Duodenal mucosa (tissue), 2 donors: ENCODE results near the gene SLC37A1.

ENCODE experiments used
- H3K27ac ChIP-seq: one replicate; pipeline ENCODE4 v1.7.0; 2013; ENCODE audit warnings: low read depth, low read length
- H3K27me3 ChIP-seq, 2 donors: one replicate each; pipeline ENCODE4 v1.7.0; 2013; ENCODE audit warnings: low read length in 2 of 2, control low read depth in 1 of 2; ENCODE audit not compliant: insufficient read depth in 2 of 2, control insufficient read depth in 1 of 2
- H3K36me3 ChIP-seq, 2 donors: one replicate each; pipeline ENCODE4 v1.7.0; 2013; ENCODE audit warnings: low read length in 2 of 2, control low read depth in 1 of 2; ENCODE audit not compliant: insufficient read depth in 2 of 2, control insufficient read depth in 1 of 2
- H3K4me1 ChIP-seq, 2 donors: one replicate each; pipeline ENCODE4 v1.7.0; 2013; ENCODE audit warnings: low read length in 2 of 2, control low read depth in 1 of 2; ENCODE audit not compliant: insufficient read depth in 2 of 2, control insufficient read depth in 1 of 2
- H3K4me3 ChIP-seq, 2 donors: one replicate each; pipeline ENCODE4 v1.7.0; 2013; ENCODE audit warnings: low read length in 2 of 2, low read depth in 1 of 2
- H3K9ac ChIP-seq, 2 donors: one replicate each; pipeline ENCODE4 v1.7.0; 2013; ENCODE audit warnings: low read length in 2 of 2, low read depth in 1 of 2
- H3K9me3 ChIP-seq, 2 donors: one replicate each; pipeline ENCODE4 v1.7.0; 2013; ENCODE audit warnings: low read length in 2 of 2, control low read depth in 1 of 2; ENCODE audit not compliant: control insufficient read depth in 1 of 2

SLC37A1 gene

GRCh38 chr21:42597487-42598158 lies 84.0 kb downstream of the SLC37A1 start:
- no peak overlapping the region for H3K9ac ChIP-seq
- no peak overlapping the region for H3K27ac ChIP-seq
- H3K27me3 ChIP-seq, result peaks cover 5 to 6% of the 10 kb centered on the region in 2 donors
- peaks cover 4 to 5% of the 10 kb centered on the region in 2 donors for H3K4me1 ChIP-seq
- no peaks in the 10 kb centered on the region for H3K36me3 ChIP-seq
- H3K9me3 ChIP-seq, result peaks cover 0 to 2% of the 10 kb centered on the region in 2 donors
- no peak overlapping the region for H3K4me3 ChIP-seq

GRCh38 chr21:42598159-42598735 lies 84.6 kb downstream of the SLC37A1 start:
- no peak overlapping the region for H3K4me3 ChIP-seq
- H3K4me1 ChIP-seq, result no peaks in the 10 kb centered on the region
- no peak overlapping the region for H3K27ac ChIP-seq
- peaks cover 5 to 6% of the 10 kb centered on the region in 2 donors for H3K27me3 ChIP-seq
- no peaks in the 10 kb centered on the region for H3K36me3 ChIP-seq
- no peak overlapping the region for H3K9ac ChIP-seq
- H3K9me3 ChIP-seq, result peaks cover 0 to 2% of the 10 kb centered on the region in 2 donors

- Histone ChIP-seq H3K9ac (no peak overlapping the region), H3K27me3 (peaks cover 3 to 6% of the 10 kb centered on the region in 2 donors), H3K36me3 (no peaks in the 10 kb centered on the region), H3K4me3 (no peak overlapping the region), H3K9me3 (peaks cover 2 to 4% of the 10 kb centered on the region in 2 donors), H3K4me1 (no peaks in the 10 kb centered on the region), H3K27ac (no peak overlapping the region)
Measured at GRCh38 chr21:42599486-42599885, 85.8 kb downstream of the SLC37A1 start.

GRCh38 chr21:42599962-42600361 lies 86.3 kb downstream of the SLC37A1 start:
- H3K4me1 ChIP-seq, result no peaks in the 10 kb centered on the region
- H3K36me3 ChIP-seq, result no peaks in the 10 kb centered on the region
- H3K4me3 ChIP-seq, result no peak overlapping the region
- H3K27ac ChIP-seq, result no peak overlapping the region
- H3K27me3 ChIP-seq, result peaks cover 0 to 6% of the 10 kb centered on the region in 2 donors
- H3K9me3 ChIP-seq, result peaks cover 2 to 6% of the 10 kb centered on the region in 2 donors
- H3K9ac ChIP-seq, result no peak overlapping the region

GRCh38 chr21:42601656-42602055 lies 88.0 kb downstream of the SLC37A1 start:
- H3K9me3 ChIP-seq, result peaks cover 12 to 16% of the 10 kb centered on the region in 2 donors
- no peaks in the 10 kb centered on the region for H3K27me3 ChIP-seq
- no peak overlapping the region for H3K9ac ChIP-seq
- no peaks in the 10 kb centered on the region for H3K4me1 ChIP-seq
- H3K27ac ChIP-seq, result no peak overlapping the region
- H3K4me3 ChIP-seq, result no peak overlapping the region
- no peaks in the 10 kb centered on the region for H3K36me3 ChIP-seq

GRCh38 chr21:42607102-42607501 lies 93.5 kb downstream of the SLC37A1 start:
- Histone ChIP-seq H3K9ac (no peak overlapping the region), H3K36me3 (no peaks in the 10 kb centered on the region), H3K27ac (no peak overlapping the region), H3K9me3 (peaks cover 10 to 18% of the 10 kb centered on the region in 2 donors), H3K27me3 (no peaks in the 10 kb centered on the region), H3K4me3 (no peak overlapping the region), H3K4me1 (no peaks in the 10 kb centered on the region)

- peaks cover 10 to 21% of the 10 kb centered on the region in 2 donors for H3K9me3 ChIP-seq
- no peaks in the 10 kb centered on the region for H3K36me3 ChIP-seq
- no peaks in the 10 kb centered on the region for H3K4me1 ChIP-seq
- H3K27ac ChIP-seq, result no peak overlapping the region
- no peaks in the 10 kb centered on the region for H3K27me3 ChIP-seq
- H3K4me3 ChIP-seq, result no peak overlapping the region
- no peak overlapping the region for H3K9ac ChIP-seq
Measured at GRCh38 chr21:42607525-42608102, 94.0 kb downstream of the SLC37A1 start.

GRCh38 chr21:42608446-42608845 lies 94.8 kb downstream of the SLC37A1 start:
- Histone ChIP-seq H3K27ac (no peak overlapping the region), H3K9me3 (peaks cover 10 to 21% of the 10 kb centered on the region in 2 donors), H3K4me1 (no peaks in the 10 kb centered on the region), H3K27me3 (no peaks in the 10 kb centered on the region), H3K36me3 (no peaks in the 10 kb centered on the region), H3K4me3 (no peak overlapping the region), H3K9ac (no peak overlapping the region)

GRCh38 chr21:42609811-42610210 lies 96.2 kb downstream of the SLC37A1 start:
- Histone ChIP-seq H3K27ac (no peak overlapping the region), H3K36me3 (no peaks in the 10 kb centered on the region), H3K9me3 (peaks cover 10 to 15% of the 10 kb centered on the region in 2 donors)

GRCh38 chr21:42611852-42612251 lies 98.2 kb downstream of the SLC37A1 start:
- peaks cover 0 to 5% of the 10 kb centered on the region in 2 donors for H3K9me3 ChIP-seq
- H3K27ac ChIP-seq, result no peak overlapping the region
- peaks cover 4 to 10% of the 10 kb centered on the region in 2 donors for H3K27me3 ChIP-seq
- no peaks in the 10 kb centered on the region for H3K36me3 ChIP-seq
- no peak overlapping the region for H3K4me3 ChIP-seq
- H3K4me1 ChIP-seq, result peaks cover 0 to 4% of the 10 kb centered on the region in 2 donors
- H3K9ac ChIP-seq, result no peak overlapping the region

More at GRCh38 chr21:42609811-42610210, 96.2 kb downstream of the SLC37A1 start:
- H3K27me3 ChIP-seq, result no peaks in the 10 kb centered on the region
- H3K4me1 ChIP-seq, result no peaks in the 10 kb centered on the region
- no peak overlapping the region for H3K4me3 ChIP-seq
- H3K9ac ChIP-seq, result no peak overlapping the region
